HT-29 (cell line): ENCODE data around the gene TMEM175. TPM values are rescaled to one million over a fixed set of nuclear protein-coding genes. Genes with fewer than 3 reads are reported as not detected.
A peak's percentile ranks its signal among the peaks of the same experiment; 100 is the strongest.

Experiments used
- DNase-seq: peaks from one replicate; pipeline ENCODE4 v3.0.0-alpha.2; 2015; ENCODE audit warnings: low spot score
- total RNA-seq: library from RNA; depleted of rRNA; stranded (reverse); fragments of >200 nt; shearing (Covaris generic); gene quantifications from 2 replicates; pipeline ENCODE4 v1.2.3, GENCODE V29; 2014

The TMEM175 gene
- total RNA-seq, 1 experiment from 2014 or later: 13.7 TPM

GRCh38 chr4:958696-959337 lies 26.6 kb downstream of the TMEM175 start:
- DNase-seq: no peak

DNA sequence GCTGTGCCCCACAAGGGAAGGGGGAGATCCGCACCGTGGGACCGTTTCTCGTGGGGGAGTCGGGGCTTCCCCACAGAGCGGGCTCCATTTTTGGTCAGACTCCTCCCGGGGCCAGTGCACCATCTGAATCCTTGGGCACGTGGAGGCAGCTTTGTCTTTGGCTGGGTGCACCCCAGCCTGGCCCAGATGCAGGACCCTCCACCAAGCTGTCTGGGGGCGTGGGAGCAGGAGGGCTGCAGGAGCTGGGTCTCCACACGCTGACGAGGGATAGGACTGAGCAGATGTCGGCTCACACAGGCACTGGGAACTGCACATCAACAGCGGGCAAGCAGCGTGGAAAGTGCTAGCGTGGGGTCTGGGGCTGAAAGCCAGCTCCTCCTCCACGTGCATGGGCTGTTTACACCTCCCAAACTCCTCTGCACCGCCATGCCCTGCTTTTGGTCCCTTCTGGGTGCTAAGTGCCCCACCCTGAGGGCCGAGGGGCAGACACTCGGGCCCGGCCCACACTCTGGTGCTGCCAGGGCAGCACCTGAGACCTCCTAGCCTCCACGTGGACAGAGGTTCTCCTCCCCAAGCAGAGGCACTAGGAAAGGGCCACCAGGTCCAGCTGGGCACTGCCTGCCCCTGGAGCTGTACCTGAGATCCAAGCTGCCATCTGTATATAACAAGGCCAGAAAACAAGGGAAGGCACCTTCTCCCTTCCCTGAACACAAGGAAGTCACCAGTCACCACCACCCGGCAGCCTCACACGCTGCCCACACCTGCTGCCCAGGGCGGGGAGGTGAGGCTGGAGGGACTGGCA lies 27.3 kb downstream of the TMEM175 start:
- DNase-seq: no peak

GRCh38 chr4:960140-960635 lies 27.9 kb downstream of the TMEM175 start:
- no peak for DNase-seq

DNA sequence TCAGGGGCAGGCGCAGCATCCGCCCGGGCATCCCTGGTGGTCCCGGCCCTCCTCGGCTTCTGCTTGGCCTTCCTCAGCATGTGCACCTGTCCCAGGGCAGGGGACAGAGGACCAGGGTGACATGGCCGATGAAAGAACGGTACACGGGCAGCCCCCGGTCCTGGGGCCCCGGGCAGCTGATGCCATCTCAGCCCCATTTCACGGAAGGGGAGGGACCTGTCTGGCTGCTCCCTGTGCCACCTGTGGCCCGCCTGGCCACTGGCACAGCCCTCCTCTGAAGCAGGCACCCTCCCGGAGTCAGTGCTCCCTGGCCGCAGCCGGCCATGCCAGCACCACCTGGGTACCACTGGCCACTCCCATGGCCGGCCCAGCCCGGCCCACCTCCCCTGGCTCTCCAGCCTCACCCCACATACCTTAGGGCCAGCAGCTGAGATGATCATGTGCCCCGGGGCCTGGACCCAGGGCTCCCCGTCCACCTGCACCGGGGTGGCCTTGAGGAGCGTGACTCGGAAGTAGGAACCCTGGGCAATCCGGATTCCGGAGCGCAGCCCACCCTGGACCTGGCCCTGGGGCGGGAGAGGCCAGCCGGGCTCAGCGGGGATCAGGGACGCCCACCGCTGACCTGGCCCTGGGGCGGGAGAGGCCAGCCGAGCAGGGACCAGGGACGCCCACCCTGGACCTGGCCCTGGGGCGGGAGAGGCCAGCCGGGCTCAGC lies 28.5 kb downstream of the TMEM175 start:
- DNase-seq: no peak

- DNase-seq: peak; percentile 50
Measured at GRCh38 chr4:961351-962230, 29.3 kb downstream of the TMEM175 start.

DNA sequence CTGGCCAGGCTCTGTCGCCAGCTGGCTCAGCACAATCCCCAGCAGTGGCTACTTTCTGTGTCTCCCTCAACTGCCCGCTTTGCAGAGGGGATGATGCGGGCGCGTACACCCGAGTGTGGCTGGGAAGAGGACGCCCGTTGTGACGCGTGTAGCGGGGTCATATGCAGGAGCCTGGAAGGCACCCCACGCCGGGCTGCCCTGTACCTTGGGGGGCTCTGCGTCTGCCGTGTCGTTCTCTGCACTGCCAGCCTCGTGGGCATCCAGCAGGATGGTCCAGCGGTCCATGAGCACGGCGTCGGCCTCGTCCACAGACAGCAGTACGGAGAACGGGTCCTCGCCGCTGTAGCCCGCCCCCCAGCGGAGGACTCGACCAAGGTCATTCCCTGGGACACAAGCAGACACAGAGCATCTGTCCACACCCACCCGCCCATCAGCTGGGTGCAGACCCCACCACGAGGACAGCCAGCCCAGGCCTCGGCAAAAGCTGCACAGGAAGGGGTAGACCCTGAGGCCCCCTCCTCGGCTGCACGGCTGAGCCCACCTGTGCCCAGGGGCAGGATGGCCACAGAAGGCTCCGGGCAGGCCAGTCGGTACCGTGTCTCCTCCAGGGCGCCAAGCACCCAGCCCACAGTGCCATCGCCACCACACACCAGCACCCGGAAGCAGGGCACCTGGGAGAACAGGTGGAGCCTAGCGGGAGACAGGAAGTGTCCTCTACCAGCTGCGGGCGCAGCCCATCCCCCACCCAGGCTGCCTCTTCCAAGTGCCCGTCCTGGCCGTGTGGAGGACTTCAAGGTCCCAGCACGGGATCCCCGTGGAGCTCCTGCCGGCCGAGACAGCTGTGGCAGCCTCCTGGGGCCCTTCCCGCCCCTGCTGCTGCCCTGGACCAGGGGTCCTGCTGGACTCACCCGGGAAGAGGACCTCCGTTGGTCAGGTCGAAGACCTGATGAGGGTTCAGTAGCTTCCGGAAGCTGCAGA lies 30.3 kb downstream of the TMEM175 start:
- peak; percentile 90 for DNase-seq

- peak; percentile 31 for DNase-seq
Measured at GRCh38 chr4:963276-964225, 31.3 kb downstream of the TMEM175 start.

DNA sequence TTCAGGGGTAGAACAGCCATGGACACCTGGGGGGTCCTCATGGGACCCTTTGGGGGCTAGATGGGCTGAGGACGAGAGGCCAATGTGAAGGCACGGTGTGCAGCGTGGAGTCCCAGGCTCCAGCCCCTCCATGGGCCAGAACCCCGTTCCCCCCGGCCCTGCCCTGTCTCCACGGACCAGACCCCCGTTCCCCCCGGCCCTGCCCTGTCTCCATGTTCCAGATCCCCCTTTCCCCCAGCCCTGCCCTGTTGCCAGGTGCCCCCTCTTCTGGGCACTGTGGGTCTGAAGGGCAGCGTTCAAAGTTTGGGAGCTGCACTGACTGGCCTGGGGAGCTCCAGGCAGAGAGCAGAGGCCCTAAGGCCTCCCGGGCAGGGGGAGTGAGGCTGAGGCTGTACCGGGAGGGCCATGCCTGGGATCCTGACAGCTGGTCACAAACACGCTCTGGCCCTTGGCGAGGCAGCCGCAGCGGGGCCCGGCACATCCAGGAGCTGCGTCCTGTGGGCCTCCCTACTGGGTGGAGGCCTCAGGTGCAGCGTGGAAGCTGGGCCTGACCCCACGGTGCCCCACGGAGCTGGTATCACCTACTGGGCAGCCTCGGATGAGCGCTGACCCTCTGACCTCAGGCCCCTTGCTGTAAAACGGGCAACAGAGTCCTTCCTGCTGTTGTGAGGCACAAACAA lies 32.2 kb downstream of the TMEM175 start:
- DNase-seq: no peak

DNA sequence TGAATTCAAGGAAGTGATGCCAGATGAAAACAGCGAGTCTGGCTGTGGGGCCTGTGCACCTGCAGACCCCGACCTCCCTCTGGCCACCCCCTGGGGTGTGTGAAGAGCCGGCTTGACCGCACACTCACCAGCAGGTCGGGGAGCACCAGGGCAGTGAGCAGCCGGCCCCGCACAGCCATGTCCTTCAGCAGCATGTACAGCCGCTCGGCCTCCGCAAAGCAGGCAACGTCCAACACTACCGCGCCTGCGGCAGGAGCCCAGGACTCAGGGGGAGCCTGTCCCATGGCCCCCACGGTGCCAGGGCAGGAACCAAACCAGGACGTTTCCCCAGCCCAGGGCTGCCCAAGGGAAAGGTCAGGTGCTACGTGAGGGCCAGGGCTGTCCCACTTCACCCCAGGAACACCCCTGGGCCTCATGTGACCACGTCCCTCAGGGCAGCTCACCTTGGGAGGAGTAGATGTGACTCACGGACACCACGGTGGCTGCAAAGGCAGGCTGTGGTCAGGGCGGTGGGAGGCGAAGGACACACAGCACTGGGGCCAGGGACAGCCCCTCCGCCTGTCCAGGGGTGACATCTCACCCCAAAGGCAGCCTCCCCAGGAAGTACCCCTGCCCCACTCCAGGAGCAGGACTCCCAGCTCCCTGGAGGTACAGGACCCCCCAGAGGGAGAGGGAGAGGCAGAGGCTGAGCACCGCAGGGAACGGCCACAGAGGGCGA lies 32.9 kb downstream of the TMEM175 start:
- no peak for DNase-seq

GRCh38 chr4:965766-966134 lies 33.5 kb downstream of the TMEM175 start:
- DNase-seq: no peak

DNA sequence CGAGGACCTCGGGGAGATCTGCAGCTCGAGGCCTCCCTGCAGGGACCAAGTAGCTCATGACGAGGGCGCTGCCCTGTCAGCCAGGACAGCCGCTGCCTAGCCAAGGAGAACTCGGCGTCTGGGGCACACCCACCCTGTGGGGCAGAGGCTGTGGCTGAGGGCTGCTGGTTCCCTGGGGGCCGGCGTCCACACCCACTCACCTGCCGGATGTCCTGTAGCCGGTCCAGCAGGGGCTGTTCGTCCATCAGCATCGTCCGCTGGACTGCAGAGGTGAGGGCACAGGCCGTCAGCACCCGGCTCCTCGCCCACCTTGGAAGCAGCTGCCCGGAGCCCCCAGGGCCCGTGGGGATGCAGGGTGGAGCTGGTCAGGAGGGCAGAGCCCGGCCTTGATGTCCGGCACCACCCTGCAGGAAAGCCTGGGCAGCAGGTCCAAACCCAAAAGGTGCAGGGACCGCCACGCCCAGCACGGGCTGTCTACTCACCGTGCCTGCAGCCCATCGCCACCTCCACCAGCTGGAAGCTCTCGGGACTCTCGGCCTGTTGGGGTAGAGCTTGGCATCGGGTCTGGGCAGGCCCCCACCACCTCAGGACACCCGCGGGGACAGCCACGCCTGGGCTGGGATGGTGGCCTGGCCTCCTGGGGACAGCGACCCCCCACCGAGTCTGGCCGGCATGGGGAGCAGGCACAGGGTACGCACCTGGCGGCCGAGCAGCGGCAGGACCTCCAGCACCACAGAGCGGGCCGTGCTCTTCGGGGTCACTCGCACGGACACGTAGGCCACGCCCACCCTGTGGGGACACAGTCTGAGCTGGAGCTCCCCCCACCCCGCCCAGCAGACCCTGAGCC lies 34.2 kb downstream of the TMEM175 start:
- DNase-seq: no peak

DNA sequence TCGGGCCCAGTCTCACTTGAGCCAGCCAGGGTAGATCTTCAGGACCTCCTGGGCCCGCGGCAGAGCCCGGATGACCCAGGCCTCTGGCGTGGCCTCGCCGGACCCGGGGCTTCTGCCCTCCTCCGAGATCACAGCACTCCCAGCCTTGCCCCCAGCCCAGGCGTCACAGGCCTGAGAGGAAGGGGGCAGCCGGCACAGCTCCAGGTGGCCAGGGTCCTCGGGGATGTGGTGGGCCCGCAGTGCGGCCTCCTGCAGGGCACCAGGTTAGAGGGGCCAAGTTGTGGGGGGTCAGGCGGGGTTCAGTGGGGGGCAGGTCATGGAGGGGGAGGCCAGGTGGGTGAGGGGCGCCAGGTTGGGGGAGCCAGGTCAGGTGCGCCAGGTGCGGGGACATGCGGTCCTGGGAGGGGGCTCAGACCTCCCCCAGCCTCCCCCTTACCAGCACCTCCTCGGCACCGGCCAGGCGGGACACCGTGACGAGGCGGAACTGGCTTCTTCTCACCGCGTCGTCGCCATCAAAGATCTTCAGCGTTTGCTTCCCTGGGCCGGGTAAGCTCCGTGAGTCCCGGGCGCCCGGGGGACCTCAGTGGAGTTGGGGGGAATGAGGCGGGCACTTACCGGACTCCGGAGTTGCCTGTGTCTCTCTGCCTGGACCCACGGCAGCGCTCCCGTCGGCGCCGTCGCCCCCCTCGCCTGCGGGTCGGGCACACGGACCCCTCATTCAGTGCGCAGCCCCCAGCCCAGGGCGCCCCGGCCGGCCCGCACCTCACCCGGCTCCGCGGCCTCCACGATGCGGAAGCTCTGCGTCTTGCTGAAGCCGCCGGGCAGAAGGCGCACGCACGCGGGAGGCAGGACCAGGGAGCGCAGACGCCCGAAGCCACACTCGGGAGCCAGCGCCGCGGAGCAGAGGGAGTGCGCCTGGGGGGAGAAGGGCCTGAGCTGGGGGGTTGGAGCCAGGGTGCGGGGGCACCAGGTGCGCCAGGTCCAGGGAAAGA lies 35.1 kb downstream of the TMEM175 start:
- no peak for DNase-seq

- DNase-seq: no peak
Measured at GRCh38 chr4:968221-968620, 36.0 kb downstream of the TMEM175 start.

GRCh38 chr4:968621-969394 lies 36.5 kb downstream of the TMEM175 start:
- no peak for DNase-seq
